HG03520 (cell line): ENCODE data around the gene MAP1LC3A.
"Not testable (repeated sequence)": the region's sequence is repeated elsewhere in the genome, so short reads cannot be mapped to it uniquely, and the experiment has no call there.

Experiments used
- ATAC-seq: cut with Tn5 transposase; IDR thresholded peaks from one replicate; pipeline ENCODE4 v1.9.1; 2021; ENCODE audit warnings: mild to moderate bottlenecking, moderate library complexity; ENCODE audit not compliant: unreplicated experiment

Gene MAP1LC3A

DNA sequence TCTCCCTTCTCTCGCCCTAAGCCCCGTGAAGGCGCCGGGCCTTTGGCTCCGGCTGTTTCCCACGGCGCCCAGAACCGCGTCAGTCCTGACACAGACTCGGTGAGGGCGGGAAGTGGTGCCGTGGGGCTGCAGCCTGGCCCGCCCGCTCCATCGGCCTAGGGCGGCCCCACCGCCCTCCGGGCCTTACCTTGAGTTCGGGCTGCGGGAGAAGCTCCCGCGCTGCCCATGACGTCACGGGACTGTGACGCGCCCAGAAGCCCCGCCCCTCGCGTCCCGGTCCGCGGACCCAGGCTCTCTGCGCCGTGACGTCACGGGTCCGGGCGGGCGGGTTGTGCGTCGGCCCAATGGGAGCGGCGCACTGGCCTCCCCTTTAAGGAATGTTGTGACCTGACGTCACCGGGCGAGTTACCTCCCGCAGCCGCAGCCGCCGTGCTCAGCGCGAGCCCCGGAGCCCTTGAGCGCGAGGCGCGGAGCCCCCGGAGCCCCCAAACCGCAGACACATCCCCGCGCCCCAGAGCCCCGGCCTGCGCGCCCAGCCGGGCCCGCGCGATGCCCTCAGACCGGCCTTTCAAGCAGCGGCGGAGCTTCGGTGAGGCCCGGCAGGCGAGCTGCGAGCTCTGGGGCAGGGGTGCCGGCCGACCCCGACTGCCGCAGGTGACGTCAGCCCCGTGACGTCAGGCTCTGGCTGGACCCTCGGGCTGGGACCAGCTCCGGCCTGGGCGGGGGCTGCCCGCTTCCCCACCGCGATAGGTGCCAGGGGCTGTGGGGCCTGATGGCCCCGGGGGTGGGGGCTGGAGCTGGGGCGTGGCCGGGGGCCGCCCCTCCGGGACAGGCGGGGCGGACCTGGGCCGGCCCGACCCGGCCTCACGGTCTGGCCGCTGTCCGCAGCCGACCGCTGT, at the start of gene MAP1LC3A:
Gene MAP1LC3A, plus strand, starts transcription at position 399 of the 899 bp plus-strand sequence. Its CDS starts 151 bp downstream, at position 550.
- peak; percentile 52 for ATAC-seq

DNA sequence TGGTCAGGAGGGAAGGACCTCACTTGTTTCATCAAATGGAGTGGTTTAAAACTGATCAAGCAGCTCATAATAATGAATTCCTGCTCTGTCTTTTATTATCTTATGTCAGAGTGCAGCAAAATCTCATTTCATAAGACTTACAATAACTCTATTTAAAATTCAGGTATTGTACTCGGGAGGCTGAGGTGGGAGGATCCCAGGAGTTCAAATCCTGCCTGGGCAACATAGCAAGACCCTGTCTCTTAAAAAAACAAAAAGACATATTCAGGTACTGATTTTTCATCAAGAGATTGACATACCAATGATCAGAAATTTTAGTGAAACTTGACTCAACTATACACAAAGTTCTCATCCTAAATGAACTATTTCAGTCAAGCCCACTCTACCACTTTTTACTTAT, 47.9 kb upstream of the MAP1LC3A start:
- no peak for ATAC-seq

DNA sequence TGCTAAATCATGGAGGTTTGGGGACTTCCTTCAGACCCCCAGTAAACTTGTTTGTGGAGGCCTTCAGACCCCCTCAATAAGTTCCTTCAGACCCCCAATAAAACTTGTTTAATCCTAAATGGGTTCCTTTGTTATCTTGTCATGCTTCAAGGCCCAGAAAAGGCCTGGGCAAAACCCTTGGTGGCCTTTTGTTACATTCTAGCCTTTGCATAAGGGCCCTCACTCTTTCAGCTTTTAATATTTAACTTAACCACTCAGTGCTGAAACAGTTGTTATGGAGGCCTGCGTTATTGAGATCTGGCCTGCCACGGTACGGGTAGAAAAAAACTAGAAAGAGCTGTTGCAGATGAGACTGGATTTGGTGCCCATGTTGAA, 46.6 kb upstream of the MAP1LC3A start:
- no peak for ATAC-seq

DNA sequence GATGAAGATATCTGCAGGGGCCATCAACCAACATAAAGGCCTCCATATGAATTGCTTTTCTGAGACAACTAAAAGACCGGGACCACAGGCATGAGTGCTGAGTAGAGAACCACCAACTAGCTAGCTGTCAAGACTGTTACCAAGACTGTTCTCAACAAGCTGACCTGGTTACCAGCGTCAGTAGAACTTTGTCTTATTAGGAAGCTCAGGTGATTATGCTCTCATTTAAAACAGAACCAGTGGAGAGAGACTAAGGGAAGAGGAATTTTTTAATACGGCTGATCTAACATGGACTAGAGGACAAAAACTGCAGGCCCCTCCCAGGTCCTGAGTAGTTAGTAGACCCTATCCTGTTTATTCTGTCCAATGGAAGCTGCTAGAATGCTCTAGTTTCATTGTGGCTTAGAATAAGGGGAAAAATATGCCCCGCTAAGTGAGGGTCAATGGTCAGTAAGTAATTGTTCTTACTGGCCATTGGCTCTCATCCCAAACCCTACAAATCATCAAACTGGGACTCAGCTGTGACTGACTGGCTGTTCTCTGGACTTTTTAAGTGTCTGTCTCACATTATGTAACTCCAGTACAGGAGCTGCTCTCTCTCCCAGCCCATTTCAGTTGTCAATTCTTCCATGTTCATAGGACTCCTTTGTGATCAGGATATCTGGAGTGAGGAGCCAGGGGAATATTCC, 46.1 kb upstream of the MAP1LC3A start:
- ATAC-seq: no peak

DNA sequence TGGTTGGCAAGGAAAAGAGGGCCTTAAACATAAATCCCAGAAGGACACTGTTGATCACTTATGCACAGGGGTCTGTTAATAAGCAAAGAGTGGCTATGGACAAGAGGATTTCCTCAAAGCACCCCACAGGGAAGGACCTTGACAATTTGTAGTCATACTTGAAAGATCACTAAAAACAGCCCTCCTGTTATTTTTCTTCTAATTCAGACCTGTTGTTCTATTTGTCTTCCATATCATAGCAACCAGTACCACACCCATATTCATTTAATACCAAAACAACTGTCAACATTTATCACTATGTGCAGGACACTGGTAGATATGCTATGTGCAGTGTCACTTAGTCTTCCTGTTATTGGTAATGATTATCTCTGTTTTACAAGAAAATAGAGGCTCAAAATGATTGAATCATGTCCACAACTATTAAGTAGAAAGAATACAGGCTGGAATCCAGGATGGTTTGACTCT, 45.5 kb upstream of the MAP1LC3A start:
- ATAC-seq: no peak

DNA sequence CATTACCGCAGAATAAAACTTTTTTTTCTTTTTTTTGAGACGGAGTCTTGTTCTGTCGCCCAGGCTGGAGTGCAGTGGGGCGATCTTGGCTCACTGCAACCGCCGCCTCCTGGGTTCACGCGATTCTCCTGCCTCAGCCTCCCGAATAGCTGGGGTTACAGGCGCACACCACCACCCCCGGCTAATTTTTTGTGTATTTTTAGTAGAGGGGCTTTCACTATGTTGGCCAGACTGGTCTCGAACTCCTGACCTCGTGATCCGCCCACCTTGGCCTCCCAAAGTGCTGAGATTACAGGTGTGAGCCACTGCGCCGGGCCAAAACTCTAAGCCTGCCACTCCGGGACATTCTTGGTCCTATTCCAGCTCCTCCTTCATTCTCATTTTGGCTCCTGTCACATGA, 44.5 kb upstream of the MAP1LC3A start:
- not testable (repeated sequence) for ATAC-seq

DNA sequence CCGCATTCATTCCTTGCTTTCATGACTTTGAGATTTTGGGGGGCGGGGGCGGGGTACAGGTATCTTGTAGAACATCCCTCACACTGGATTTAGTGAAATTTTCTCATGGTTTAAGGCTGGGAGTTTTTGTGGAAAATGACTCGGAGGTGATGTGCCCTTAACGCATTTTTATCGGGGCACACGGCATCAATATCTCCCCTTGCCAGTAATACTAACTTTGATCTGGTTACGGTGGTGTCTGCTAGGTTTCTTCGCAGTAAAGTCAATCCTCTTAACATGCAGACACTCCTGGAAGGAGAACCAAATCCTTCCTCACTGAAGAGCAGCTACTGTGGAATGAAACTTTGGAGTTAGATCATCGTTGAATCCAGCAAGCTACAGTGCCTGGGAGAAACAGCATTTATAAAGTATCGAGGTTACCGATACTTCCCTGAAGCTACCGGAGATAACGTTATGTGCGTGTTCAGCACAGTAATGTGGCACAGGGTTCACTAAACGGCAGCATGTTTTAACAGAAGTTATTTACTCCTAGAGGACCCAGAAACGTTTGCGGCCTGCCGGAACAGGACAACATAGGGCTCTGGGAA, 43.5 kb upstream of the MAP1LC3A start:
- no peak for ATAC-seq

DNA sequence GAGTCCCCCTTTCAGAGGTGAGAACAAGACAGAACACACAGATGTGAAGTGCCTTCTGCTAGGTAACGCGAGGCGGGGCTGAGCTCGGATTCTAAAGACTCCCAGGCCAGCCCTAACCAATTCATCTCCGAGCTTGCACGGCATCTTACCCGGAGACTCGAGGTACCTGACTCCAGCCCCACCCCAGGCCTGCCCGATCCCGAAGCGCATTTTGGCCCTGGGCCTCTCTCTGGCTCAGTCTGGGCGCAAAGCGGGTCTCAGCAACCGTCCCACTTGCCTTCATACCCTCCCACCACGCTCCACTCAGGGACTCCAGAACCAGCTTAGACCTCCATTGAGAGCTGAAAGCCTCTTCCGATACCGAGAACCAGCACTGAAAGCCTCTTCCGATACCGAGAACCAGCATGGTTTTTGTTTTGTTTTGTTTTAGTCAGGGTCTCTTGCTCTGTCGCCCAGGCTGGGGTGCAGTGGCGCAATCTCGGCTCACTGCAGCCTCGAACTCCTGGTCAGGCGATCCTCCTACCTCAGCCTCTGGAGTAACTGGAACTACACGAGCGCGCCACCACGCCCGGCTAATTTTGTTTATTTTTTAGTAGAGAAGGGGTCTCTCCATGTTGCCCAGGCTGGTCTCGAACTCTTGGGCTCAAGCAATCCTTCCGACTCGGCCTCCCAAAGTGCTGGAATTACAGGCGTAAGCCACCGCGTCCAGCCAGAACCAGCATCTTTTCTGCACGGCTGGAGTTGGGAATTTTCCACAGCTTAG, 42.9 kb upstream of the MAP1LC3A start:
- peak; percentile 39 for ATAC-seq

DNA sequence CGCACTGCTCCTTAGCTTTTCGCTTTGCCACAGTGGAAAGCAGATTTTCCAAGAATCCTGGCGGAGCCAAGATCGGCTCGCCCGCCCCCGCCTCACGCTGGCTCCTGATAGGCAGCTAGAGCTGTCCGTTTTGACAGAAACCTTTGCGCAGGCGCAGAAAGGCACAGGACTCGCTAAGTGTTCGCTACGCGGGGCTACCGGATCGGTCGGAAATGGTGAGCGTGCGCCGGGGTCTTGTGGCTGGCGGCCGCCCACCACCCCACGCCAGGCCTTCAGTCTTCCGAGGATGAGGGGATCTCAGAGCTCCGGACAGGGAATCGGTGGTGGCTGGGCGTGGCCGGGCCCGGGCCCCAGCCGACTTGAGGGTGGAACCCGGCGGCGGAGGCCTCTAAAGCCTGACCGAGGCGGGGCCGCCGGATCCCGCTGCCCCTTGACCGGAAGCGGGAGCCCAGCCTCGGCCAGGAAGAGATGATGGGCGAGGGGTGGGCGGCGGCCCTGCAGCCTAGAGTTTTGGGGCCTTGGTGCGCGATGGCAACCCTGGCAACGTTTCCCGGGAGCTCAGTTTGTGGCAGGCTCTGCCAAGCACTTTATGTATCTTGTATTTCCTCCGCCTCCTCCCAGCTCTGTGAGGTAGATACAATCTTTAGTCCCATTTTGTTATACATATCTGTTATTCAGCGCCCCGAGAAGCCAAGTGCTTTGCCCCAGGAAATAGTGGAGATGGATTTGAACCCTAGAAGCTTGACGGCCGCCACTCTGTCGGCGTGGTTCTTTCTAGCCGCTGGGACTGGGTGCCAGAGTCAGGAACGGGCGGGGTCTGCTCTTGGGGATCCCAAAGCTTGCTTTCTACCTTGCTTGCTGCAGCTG, 42.0 kb upstream of the MAP1LC3A start, which contains the start of gene DYNLRB1:
Gene DYNLRB1, plus strand, starts transcription at position 176 of the 867 bp plus-strand sequence. Its CDS starts 37 bp downstream, at position 213.
- peak; percentile 57 for ATAC-seq

DNA sequence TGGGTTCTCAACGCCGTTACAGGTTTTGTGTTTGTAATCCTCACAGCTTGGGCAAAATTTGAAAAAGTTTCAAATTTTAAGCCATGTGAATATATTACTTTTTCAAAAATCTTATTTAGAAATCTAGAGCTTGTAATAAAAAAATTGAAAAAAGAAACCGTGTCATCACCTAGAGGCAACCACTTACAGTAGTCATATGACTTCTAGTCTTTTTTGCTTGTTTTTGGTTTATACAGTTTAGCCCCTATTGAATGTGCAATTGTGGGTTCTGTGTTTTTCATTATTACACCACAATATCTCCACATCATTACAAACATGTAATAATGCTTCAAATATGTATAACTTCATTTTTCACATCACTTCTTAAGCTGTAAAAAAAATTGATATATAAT, 41.4 kb upstream of the MAP1LC3A start:
- no peak for ATAC-seq

DNA sequence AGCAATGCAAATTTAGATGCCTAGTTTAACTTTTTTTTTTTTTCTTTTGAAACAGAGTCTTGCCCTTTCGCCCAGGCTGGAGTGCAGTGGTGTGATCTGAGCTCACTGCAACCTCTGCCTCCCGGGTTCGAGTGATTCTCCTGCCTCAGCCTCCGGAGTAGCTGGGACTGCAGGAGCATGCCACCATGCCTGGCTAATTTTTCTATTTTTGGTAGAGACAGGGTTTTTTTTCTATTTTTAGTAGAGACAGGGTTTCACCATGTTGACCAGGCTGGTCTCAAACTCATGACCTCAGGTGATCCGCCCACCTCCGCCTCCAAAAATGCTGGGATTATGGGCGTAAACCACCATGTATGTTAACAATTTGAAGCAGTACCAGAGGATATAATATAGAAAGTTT, 39.7 kb upstream of the MAP1LC3A start:
- ATAC-seq: not testable (repeated sequence)

DNA sequence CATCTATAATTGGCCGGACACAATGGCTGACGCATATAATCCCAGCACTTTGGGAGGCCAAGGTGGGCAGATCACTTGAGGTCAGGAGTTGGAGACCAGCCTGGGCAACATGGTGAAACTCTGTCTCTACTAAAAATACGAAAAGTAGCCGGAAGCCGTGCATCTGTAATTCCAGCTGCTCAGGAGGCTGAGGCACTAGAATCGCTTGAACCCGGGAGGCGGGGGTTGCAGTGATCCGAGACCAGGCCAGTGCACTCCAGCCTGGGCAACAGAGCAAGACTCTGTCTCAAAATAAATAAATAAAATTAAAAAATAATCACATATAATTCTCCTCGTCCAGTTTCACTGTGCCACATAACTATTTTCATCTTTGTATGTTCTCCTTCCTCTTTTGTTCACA, 38.7 kb upstream of the MAP1LC3A start:
- ATAC-seq: not testable (repeated sequence)

DNA sequence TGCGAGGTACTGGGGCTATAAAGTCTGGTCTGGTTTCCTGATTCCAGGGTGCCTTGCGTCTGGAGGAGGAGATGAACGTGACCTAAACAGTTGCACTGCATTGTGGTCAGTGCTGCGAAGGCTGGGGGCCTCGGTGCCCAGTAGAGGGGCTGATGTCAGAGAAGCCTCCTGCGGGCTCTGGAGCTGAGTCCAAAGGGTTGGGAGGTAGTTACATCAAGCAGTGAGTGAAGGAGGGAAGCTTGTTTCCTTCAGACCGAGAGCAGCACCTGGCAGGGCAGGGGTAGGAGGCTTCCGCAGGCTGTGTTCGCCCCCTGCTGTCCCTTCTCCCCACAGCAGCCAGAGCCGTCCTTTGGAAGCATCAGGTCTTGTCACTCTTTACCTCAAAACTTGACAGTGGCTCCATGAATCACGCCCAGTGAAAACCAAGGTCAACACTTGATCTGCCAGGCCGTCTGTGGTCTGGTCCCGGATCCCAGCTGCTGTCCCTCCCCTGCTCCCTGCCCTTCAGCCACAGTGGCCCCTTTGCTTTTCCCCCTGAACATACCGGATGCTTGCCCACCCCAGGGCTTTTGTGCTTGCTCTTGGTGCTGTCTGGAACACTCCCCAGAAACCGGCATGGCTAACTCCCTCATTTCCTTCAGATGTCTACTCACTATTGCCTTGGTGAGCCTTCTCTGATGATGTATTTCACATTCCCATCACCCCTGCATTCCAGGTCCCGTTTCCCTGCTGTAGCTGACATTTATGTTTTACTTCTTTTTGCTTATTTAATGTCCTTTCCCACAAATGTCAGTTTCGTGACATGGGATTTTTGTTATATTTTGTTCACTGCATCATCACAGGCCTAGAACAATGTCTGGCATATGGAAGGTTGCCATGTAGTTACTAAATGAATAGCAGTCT, 35.3 kb upstream of the MAP1LC3A start:
- ATAC-seq: no peak

DNA sequence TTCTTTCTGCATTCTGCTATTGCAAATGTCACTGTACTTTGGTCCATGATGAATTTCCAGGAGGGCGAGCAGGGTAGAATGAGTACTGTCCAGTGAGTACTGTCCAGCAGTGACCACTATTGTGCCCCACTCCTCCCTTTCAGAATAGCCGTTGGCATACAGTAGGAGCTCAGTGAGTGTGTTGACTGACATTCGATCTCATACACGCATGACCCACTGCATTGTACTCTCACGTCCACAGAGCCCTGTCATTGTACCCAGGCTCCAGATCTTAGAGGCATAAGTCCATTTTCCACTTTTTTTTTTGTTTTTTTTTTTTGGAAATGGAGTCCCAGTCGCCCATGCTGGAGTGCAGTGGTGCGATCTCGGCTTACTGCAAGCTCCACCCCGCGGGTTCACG, 34.1 kb upstream of the MAP1LC3A start:
- ATAC-seq: no peak

DNA sequence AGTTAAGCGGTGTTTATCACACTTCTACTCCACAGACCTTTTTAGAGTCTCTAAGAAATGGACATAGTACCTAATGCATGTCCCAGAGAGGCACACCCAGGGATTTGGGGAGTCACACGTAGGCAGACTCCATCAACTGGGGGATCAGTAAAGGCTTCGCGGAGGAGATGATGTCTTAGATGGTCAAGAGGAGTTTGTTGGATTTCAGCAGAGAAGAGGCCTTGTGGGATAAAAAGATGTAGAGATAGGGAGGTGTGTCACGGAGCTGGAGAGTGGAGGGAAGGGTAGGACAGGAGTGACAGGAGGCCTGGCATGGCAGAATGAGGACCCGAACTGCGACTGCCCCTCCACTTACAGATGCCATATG, 33.2 kb upstream of the MAP1LC3A start:
- ATAC-seq: no peak

DNA sequence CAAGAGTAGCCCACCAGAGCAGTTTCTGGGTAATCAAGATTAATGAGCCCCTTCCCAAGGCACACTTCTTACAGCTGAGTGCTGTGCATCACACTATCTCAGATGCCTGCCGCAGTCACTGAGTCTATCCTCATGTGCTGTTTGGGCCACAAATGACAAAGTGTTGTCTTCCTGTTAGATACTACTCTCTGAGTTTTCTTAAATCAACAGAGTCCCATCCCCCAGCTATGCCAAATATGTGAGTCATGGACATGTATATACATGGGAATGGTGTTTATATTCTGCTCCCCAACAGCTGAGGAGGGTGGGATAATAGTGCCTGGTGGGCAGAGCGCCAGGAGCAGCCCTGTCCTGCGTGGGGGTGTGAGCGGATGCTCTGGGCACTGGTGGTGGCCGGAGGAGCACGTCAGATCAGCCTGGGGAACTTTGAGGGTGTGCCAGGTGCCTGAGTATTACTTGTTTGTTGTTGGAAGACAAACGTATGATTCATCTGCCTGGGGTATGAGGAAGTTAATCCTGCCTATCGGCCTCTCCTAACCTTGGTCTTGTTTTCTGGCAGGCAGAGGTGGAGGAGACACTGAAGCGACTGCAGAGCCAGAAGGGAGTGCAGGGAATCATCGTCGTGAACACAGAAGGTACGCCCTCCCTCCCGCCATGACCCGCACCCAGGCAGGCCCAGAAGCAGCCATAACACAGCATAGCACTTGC, 32.7 kb upstream of the MAP1LC3A start:
- ATAC-seq: no peak

DNA sequence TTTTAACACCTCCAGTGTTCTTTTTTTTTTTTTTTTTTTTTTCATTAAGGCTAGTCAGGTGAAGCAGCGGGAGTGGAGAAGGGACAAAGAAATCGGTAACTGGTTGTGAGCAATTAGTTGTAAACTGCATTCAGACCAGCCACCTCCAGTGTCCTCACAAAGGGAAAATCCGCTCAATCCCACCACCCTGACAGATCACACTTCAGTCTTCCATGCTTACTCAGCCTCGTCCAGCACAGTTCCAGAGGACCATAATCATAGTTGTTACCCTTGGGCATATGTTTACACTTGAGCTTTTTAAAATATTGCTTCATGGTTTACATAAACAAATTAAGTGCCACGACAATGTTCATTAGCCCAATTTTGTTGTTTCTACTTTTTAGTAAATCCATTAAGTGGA, 32.1 kb upstream of the MAP1LC3A start:
- no peak for ATAC-seq

DNA sequence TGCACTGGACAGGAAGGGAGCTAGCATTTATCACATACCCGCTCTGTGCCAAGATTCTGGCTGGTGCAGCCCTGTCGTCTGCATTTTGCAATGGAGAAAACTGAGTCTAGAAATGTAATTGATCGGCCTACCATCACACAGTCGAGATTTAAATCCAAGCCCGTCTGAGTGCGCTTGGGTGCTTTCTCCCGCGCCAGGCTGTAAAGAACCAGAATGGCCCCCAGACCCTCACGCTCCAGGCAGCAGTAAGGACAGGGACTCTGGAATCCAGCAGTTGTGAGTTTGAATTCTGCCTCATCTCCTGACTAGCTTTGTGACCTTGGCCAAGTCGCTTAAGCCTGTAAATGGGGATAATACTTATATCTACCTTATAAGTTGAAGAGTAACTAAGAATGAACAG, 31.5 kb upstream of the MAP1LC3A start:
- no peak for ATAC-seq
